ENCODE measurements around the gene RNF123.

The RNF123 gene

GRCh38 chr3:49757197-49757596 lies 67.8 kb downstream of the RNF123 start:
- no peak for DNase-seq

GRCh38 chr3:49759226-49759625 lies 69.9 kb downstream of the RNF123 start:
- DNase-seq, result no peak

GRCh38 chr3:49761661-49762060 lies 72.3 kb downstream of the RNF123 start:
- DNase-seq, result no peak

GRCh38 chr3:49763981-49764380 lies 74.6 kb downstream of the RNF123 start:
- DNase-seq, result no peak

GRCh38 chr3:49769286-49769915 lies 80.0 kb downstream of the RNF123 start:
- no peak for DNase-seq

GRCh38 chr3:49769926-49770325 lies 80.6 kb downstream of the RNF123 start:
- DNase-seq, result no peak

All from fibroblast of upper back skin (primary cell).